ENCODE data around the gene SLC30A1. TPM values are rescaled to one million over a fixed set of nuclear protein-coding genes. Genes with fewer than 3 reads are reported as not detected.
A peak's percentile ranks its signal among the peaks of the same experiment; 100 is the strongest.

The SLC30A1 gene
- total and polyA plus RNA-seq, 10 of the 15 experiments (the other 5 are each of a cell fraction or from before 2014, with no cell fraction given) = 3.5 to 14.1 (median 8.8) TPM

- Histone ChIP-seq H4K20me1 (ENCODE audit: control insufficient read depth, insufficient read depth) (no peaks in the 10 kb centered on the region), H3K27me3 (replicated peaks in 1 of 2; ENCODE audit: control insufficient read depth in 2 of 2, insufficient read depth in 2 of 2, low read length in 1 of 2) (no peaks in the 10 kb centered on the region), H3K36me3 (ENCODE audit: control insufficient read depth in 2 of 2, insufficient read depth in 2 of 2, low read length in 1 of 2) (no peaks in the 10 kb centered on the region), H3K9ac (ENCODE audit: control insufficient read depth, insufficient read depth, low read length) (no peak overlapping the region), H3K27ac (ENCODE audit: control insufficient read depth, insufficient read depth) (no peak overlapping the region), H3K9me3 (replicated peaks; ENCODE audit: control insufficient read depth, insufficient read depth, low read length) (no peaks in the 10 kb centered on the region), H2AFZ (ENCODE audit: control insufficient read depth, low read depth, low read length) (no peak overlapping the region), H3K4me2 (ENCODE audit: control insufficient read depth, insufficient read depth) (no peak overlapping the region), H3K4me3 (no peak overlapping the region), H3K4me1 (ENCODE audit: control insufficient read depth, insufficient read depth, low read length) (no peaks in the 10 kb centered on the region; the same call in 1 of the 2 replicates), H3K79me2 (ENCODE audit: control insufficient read depth, insufficient read depth, low read length) (no peaks in the 10 kb centered on the region)
- FAIRE-seq (no peak), ATAC-seq (peak; percentile 55), DNase-seq (ENCODE audit: low read depth, low spot score) (no peak)
- RAD21 ChIA-PET (ENCODE audit: unreplicated experiment) = no interaction called here
- intact Hi-C loops (cut with micrococcal nuclease; ENCODE audit: unreplicated experiment) = no loop called here
- CTCF ChIA-PET = interaction anchor here (0.8 to 1.0 kb wide), 4 partner anchors 11 to 41 kb away, joined by 3 read pairs; no protein-coding TSS in a partner anchor
- SMC1A ChIA-PET (ENCODE audit: uncharacterized antibody, unreplicated experiment) = interaction anchor here (0.6 to 1.4 kb wide), 2 partner anchors 22 to 26 kb away, joined by 3 read pairs; no protein-coding TSS in a partner anchor
- no TSS peak for BruUV-seq (replicated peaks)
- TF ChIP-seq NR2F1 (conservative IDR thresholded peaks at IDR 0.05) = 0 out of 2 replicates have a peak, but pooled peaks have one; percentile 46
- TF ChIP-seq GABPA (IDR thresholded peaks at IDR 0.05; ENCODE audit: low read depth) = no peak
- peak; percentile 53 for TF ChIP-seq IKZF1 (conservative IDR thresholded peaks at IDR 0.05)
- TF ChIP-seq TARDBP (IDR thresholded peaks at IDR 0.05; ENCODE audit: borderline replicate concordance) = no peak
- TF ChIP-seq MTA2 (IDR thresholded peaks at IDR 0.05; ENCODE audit: low read depth) = peak; percentile 63; the same call in 1 of the 2 replicates
- TF ChIP-seq PKNOX1 (IDR thresholded peaks at IDR 0.05) = peak; percentile 21; the same call in 1 of the 2 replicates
- TF ChIP-seq E2F4 (IDR thresholded peaks at IDR 0.05; ENCODE audit: low read depth, low read length) = no peak
- TF ChIP-seq ESRRA (IDR thresholded peaks at IDR 0.05; ENCODE audit: low read length) = no peak
- no peak for TF ChIP-seq CBFB (IDR thresholded peaks at IDR 0.05; ENCODE audit: low read depth)
- 0 out of 2 replicates have a peak, but pooled peaks have one; percentile 33 for TF ChIP-seq DPF2 (IDR thresholded peaks at IDR 0.05)
- TF ChIP-seq TCF3 (IDR thresholded peaks at IDR 0.05; ENCODE audit: borderline replicate concordance, insufficient read depth, low read depth, low read length) = no peak
- no peak for TF ChIP-seq BMI1 (IDR thresholded peaks at IDR 0.05; ENCODE audit: borderline replicate concordance)
- in situ Hi-C loops (cut with MboI) = no loop called here
- POLR2A ChIA-PET = interaction anchor here (0.5 to 0.7 kb wide), 4 partner anchors 85 to 372 kb away, joined by 3 to 11 read pairs (median 3); no protein-coding TSS in a partner anchor
- 76% methylated on average over 5 of the region's 5 CpGs for WGBS (ENCODE audit: insufficient coverage, insufficient replicate concordance, low lambda C conversion rate, missing lambda C conversion rate)
These were observed 35.0 kb upstream of the SLC30A1 start for GRCh38 chr1:211613951-211614350.
